HG03135 (cell line): ENCODE data around the gene CREBBP.
"Not testable (repeated sequence)": the region's sequence is repeated elsewhere in the genome, so short reads cannot be mapped to it uniquely, and the experiment has no call there.

Source experiments
- ATAC-seq: cut with Tn5 transposase; IDR thresholded peaks from one replicate; pipeline ENCODE4 v1.9.1; 2021; ENCODE audit warnings: mild to moderate bottlenecking, moderate library complexity; ENCODE audit not compliant: unreplicated experiment

Gene CREBBP

DNA sequence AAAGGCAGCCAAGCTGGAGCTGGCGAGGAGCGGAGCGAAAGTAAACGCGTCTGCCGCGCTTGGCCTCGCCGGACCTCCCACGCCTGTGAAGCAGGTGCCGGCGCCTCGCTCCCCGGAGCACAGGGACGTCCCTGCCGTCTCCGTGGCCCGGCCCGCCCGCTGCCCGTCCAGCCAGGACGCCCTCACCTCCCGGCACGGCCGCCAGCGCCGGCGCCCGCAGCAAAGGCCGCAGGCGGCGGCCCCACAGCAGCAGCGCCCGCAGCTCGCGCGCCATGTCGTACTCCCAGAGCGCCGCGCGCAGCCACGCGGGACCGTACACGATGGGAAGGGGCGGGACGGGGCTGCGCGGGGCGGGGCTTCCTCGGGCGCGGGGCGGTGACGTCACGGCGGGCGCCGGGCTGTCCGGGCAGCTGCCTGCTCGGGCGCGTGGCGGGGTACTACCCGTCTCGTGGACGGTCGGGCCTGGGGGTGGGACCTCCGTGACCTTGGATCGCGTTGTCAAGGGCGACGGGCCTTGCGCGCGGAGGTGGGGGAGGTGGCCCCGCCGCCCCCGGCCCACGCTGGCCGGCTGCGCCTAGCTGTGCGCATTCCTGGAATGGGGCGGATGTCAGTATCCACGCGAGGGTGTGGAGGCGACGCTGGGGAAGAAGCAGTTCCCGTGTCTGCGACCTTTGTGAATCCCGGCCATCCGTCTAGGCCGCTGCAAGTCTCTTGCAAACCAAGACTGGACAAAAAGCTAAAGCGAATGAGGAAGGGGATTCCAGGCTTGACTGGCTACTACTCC, 163.1 kb downstream of the CREBBP start, which contains the start of gene TRAP1:
Gene TRAP1 (minus strand): TSS at position 290 of the 784 bp plus-strand sequence. CDS start 16 bp downstream, at position 274.
- ATAC-seq: peak; percentile 84

DNA sequence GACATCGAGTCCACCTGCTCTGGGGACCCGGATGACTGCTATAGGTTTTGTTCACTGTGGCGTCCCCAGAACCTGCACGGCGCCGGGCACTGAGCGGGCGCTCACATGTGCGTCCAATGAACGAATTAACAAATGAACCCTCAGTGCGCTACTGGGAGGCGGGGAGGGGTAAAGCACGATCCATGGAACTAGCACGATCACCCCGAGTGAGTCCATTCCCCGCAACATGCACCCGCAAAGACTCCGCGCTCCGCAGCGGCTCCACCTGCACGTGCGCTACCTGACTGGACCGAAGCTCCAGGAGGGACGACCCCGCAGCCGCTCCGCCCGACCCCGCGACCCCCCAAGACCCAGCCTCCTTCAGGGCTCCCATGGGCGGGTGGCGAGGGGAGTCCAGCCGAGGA, 163.7 kb downstream of the CREBBP start:
- ATAC-seq: peak; percentile 36

DNA sequence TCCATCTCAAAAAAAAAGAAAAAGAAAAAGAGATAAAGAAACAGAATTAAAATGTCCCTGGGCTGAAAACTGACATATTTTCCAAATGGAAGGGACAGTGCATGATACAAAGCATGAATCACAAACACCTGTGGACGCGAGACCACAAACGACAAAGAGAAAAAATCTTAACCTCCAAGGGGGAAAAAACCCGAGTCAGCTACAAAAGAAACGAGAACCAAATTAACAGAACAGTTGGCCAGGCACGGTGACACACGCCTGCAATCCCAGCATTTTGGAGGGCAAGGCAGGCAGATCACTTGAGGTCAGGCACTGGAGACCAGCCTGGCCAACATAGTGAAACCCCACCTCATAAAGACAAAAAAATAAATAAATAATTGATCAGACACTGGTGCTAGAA, 165.1 kb downstream of the CREBBP start:
- ATAC-seq: no peak

DNA sequence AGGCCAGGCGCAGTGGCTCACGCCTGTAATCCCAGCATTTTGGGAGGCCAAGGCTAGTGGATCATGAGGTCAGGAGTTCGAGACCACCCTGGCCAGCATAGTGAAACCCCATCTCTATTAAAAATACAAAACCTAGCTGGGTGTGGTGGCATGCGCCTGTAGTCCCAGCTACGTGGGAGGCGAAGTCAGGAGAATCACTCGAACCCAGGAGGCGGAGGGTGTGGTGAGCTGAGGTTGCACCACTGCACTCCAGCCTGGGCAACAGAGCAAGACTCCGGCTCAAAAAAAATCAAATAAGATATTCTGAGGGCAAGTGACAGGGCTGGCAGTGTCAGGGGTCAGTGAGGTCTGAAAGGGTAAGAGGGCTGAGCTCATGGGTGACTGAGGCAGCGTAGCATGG, 166.1 kb downstream of the CREBBP start:
- not testable (repeated sequence) for ATAC-seq

DNA sequence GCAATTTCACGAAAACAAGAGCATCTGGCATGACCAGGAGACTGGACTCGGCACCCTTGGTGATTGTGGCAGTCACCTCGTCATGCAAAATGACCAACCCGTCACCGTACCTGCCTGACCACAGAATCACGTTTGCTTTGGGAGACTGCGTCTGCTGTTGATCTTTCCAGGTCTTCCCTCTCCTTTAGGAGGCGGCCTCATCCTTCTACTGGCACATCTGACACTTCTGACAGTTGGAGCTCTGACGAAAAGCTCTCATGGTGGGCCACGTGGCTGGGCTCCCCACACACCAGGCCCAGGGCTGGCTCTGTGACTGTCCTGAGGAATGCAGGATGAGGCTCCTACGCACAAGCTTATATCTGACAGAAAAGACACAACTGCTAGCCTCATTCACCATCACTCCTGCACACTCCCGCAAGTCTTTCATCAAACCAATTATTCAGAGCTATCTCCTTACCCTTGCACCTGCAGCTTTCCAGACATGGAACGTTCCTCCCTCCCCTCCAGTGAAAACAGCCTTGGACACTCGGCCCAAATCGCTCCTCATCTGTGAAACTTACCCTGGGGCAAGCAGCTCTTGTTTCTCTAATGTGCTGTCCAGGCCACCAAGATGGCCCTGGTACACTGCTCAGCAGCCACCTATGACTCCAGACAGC, 166.8 kb downstream of the CREBBP start:
- ATAC-seq: no peak

DNA sequence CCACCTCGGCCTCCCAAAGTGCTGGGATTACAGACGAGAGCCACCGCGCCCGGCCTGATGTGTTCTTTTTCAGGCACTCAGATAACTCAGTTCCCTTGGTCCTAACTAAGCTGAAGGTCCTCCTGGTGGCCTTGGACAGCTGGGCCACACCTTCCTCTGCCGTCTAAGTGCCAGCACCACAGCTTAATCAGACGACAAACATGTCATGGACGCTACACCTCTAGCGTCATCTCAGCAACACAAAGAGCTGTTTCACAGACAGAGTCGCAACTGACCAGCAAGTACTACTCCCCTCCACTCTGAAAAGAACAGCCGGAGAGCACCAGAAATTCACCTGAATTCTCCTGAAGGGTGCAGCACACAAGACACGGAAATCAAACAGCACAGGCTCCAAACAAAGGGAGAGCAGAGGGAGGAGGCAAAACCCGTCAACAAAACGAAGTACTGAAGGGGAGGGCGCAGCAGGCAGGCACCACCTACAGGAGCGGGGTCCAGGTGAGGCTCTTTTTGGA, 167.6 kb downstream of the CREBBP start:
- ATAC-seq: no peak

DNA sequence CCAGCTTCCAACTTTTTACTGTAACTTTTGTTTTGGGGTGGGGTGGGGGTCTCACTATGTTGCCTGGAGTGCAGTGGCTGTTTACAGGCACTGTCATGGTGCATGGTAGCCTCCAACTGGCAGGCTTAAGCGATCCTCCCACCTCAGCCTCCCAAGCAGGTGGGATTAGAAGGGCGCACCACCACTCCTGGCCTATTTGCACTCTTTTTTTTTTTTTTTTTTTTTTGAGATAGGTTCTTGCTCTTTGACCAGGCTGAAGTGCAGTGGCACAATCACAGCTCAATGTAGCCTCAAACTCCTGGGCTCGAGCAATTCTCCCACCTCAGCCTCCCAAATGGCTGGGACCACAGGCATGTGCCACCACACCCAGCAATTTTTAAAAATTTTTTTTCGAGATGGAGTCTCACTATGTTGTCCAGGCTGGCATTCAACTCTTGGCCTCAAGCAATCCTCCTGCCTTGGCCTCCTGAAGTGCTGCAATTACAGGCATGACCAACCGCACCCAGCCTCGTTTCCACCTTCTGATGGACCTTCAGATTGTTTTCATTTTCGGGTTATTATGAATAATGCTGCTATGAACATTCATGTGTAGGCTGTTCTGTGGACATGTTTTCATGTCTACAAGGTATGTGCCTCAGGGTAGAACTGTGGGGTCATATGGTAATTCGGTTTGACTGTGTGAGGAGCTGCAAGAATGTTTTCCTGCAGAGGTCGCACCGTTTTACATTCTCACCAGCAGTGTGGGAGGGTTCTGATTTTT, 174.1 kb downstream of the CREBBP start:
- no peak for ATAC-seq

DNA sequence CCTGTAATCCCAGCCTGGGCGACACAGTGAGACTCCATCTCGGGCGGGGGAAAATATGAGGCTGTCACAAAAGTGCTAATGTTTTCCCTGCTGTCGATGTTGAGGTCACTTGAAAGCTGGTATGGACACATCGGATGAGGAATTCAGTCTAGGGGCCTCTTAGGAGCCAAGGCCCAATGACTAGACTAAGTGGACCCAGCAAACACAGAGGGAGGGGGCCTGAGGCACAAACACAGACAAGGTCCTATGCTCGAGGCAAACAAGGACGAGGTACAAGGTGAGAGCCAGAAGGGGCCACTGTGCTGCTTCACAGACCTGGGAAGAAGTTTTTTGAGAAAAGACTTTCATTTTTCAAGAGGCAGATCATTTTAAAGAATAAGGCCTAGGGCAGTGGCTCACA, 178.4 kb downstream of the CREBBP start:
- ATAC-seq: no peak

DNA sequence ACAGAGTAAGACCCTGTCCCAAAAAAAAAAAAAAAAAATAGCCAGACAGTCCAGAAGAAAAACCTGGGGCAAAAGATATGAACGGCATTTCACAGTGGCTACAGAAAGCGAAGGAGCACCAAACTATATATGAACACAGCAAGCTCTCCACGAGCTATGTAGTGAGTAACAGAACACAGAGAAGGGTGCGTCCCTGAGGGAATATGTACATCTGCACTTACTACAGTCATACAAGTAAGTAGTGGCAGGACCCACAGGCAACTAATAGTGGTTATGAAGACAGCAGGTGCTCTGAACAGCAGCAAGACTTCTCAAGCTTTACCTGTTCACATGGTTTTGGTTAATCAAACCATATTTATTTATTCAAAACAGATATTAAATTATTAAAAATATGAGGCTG, 179.0 kb downstream of the CREBBP start:
- ATAC-seq: no peak

DNA sequence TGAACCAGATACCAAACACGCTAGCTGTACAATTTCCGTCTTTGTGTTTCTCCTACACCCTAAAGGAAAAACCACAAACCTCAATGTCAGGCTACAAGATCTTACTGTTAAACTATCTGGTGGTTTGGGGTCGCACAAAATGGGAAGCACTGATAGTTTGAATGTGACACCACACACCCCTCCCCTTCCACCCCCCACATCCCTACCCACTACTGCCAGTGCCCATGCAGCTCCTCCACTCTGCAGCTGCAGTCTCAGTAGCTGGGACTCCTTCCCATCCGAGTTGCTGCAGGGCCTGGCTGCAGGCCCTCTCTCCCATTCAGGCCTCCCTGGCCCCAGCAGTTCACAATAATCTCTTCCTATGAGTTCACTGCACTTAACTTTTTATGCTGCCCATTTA, 181.6 kb downstream of the CREBBP start:
- ATAC-seq: no peak

DNA sequence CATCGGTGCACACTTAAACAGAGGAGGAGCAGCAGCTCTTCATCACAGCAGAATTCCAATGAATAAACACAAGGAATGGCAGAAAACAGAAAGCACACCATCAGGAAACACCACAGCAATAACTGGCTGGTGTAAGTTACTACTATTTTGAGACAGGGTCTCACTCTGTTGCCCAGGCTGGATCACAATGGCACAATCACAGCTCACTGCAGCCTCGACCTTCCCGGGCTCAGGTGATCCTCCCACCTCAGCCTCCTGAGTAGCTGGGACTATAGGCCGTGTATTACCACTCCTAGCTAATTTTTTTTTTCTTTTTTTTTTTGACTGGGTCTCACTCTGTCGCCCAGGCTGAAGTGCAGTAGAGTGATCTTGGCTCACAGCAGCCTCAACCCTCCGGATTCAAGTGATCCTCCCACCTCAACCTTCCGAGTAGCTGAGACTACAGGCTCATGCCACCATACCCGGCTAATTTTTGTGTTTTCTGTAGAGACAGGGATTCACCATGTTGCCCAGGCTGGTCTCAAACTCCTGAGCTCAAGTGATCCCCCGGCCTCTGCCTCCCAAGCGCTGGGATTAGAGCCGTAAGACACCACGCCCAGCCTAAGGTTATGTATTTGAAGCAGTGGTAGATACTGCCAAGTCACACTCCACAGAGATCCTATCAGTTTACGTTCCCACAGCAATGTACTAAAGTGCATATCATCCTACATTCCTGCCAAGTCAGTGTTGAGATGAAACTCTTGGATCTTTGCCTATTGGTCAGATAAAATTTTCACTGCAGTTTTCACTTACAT, 183.9 kb downstream of the CREBBP start:
- no peak for ATAC-seq

DNA sequence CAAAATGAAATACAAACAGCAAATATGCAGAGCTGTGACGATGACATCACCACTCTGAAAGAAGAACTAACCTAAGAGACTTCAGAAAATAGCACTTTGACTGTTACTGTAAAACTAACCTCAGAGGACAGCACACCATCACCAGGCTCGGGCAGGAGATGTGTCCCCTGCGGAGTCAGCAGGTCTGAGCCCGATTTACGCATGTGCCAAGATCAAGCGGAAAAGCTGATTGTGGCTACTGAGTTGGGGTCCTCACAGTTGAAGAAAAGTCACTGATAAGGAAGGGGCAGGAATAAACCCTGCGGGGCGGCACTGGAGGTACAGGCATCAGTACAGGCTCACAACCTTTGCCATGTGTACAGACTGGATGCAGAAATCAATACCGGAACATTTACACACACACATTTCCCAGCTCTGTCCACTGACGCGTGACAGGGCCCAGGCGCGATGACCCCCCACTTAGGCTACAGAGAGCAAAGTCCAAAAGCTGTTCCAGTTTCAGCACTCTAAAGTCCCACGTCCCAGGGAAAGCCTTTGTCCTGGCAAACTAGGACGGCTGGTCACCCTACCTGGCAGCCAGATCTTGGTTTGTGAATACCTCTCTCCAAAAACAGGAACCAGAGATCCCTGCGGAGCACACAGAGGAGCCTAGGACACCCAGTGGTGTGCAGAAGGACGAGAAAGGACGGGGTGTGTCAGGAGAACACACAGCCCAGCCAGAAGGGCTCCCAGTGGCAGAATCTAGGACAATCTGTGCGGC, 184.7 kb downstream of the CREBBP start:
- no peak for ATAC-seq

DNA sequence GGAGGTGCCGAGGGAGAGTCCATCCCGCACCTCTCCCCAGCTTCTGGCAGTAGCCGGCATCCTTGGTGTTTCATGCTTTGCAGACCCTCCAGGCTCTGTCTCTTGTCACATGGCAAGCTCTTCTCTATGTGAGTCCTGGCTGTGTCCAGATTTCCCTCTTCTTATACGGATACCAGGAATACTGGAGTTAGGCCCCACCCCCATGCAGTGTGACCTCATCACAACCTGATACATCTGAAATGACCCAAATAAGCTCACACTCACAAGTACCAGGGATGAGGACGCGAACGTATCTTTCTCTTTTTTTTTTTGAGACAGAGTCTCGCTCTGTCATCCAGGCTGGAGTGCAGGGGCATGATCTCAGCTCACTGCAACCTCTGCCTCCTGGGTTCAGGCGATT, 186.5 kb downstream of the CREBBP start:
- no peak for ATAC-seq

DNA sequence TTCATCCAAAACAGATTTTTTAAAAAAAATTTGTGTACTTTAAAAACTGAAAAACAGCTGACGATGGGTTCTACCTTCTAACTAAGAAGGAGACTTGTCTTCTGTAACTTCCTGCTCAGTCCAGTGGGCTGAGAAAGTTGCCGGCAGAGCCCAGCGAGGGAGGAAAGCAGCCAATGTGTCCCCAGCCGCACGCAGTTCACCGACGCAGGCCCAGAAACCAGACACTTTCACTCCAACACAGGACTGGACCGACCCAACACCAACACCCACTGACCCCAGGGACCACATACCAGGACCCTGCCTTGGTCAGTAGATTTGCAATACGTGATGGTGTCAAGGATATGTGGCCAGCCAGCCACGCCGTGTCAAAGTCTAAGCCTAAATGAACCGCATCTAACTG, 188.8 kb downstream of the CREBBP start:
- ATAC-seq: no peak

DNA sequence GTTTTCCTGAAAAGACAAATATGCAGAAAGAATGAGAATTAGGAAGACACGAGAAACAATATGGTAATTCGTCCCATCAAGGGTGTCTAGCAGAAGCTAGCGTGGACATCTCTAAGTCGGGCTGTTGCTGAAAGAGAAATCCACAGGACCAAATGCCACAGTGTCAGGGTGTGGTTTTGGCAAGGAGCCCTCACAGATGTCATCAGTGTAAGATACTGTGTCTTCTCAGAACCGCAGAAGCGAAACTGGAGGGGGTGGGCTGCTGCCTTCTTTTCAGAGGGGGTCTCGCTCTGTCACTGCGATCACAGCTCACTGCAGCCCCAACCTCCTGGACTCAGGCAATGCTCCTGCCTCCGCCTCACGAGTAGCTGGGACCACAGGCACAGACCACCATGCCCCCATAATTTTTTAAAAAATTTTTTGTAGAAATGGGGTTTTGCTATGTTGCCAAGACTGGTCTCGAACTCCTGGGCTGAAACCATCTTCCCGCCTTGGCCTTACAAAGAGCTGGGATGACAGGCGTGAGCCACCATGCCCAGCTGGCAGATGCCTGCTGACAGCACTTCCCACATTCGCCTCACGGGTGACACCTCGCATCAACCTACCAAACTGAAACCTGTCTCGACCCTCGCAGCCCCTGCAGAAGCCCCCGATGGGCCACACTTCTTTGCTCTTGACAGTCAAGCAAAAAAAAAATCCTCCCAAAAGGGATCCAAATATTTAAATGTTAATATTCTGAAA, 189.4 kb downstream of the CREBBP start:
- no peak for ATAC-seq

DNA sequence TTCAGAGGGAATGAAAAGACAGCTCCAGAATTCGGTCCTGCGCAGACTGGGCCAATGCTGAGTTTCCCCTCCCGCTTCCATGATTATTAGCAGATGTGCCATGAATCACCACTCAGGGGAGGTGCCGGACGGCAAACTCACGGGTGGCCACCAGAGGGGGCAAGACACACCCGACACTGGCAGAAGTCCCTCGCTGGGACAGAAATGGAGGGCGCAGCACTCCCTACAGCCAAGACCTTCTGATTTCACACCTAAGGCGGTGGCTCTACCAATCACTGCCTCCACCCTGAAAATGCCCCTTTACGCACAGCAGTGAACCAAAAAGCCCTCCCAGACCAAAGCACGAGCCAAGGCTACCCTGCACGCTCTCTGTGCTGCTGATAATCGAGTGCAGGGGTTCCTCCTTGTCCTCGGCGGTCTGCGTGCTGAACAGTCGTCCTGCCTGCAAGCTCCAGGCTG, 190.0 kb downstream of the CREBBP start:
- ATAC-seq: peak; percentile 67

DNA sequence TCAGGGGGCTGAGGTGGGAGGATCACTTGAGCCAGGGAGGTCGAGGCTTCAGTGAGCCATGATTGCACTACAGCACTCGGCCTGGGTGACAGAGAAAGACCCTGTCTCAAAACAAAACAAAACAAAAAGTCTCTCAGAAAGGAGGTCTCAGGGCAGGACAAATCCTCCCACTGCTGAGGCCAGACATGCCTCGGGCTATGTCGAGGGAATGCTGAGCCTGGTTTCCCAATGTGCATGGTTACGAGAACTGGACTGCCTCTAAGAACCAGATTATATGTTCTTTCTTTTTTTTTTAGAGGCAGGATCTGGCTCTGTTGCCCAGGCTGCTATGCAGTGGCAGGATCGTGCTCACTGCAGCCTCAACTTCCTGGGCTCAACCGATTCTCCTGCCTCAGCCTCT, 190.8 kb downstream of the CREBBP start:
- ATAC-seq: no peak

DNA sequence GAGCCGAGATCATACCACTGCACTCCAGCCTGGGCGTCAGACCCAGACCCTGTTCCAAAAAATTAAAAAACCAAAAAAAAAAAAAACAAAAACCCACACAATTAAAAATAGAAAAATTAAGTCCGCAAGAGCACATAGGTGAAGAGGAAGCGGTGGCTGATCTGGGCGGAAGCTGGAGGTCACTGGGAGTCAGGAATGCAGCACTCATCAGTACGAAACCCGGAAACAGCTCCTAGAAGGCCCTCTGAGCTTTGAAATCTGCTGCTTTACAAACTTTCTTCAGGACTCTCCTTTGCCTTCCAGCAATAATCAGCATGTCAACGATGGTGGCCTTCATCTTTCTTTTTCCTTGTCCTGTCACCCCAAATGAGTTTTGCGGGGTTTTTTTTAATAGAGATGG, 192.7 kb downstream of the CREBBP start:
- no peak for ATAC-seq

DNA sequence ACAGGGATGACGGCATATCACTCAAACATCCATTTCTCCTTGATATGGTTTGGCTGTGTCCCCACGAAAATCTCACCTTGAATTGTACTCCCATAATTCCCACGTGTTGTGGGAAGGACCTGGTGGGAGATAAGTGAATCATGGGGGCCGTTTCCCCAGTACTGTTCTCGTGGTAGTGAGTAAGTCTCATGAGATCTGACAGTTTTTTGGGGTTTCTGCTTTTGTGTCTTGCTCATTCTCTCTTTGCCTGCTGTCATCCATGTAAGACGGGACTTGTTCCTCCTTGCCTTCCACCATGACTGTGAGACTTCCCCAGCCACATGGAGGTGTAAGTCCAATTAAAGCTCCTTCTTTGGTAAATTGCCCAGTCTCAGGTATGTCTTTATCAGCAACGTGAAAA, 193.5 kb downstream of the CREBBP start:
- ATAC-seq: no peak
